ENCODE data around the gene PIK3R5.
"Not testable (repeated sequence)": the region's sequence is repeated elsewhere in the genome, so short reads cannot be mapped to it uniquely, and the experiment has no call there.

Gene PIK3R5

GRCh38 chr17:8988263-8988935 lies 22.9 kb upstream of the PIK3R5 start:
- not testable (repeated sequence) for DNase-seq

GRCh38 chr17:8986295-8986694 lies 20.8 kb upstream of the PIK3R5 start:
- no peak for DNase-seq

DNA sequence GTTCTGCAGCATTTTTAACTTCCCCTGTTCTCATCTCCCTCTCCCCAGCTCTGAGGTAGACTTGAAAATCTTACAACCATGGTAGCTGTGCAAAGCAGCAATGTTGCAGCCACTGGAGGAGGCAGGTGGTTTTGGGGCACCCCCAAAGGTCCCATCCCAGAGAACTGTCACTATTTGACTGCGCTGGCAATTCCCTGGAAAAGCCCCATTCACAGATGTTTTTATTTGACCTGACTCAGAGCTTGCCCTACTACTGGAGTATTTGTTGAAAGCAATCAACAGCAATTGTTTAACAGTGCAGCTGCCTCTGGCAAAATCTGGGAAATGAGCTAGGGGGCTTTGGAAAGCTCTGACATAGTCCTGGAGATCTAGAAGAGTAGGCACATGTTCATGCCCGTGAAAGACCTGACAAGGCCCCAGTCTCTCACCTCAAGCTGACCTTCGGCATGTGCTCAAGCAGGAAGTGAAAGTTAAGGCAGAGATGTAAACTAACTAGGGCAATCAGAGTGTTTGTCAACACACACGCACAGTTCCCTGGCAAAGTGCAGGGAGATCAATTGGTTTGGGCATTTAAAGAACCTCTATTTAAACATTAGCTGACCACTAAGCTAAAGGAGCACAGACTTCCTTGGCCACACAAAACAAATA lies 19.7 kb upstream of the PIK3R5 start:
- no peak for DNase-seq

- DNase-seq = not testable (repeated sequence)
Observed at GRCh38 chr17:8984225-8984624, 18.7 kb upstream of the PIK3R5 start.

GRCh38 chr17:8981443-8981842 lies 15.9 kb upstream of the PIK3R5 start:
- no peak for DNase-seq

GRCh38 chr17:8979715-8980114 lies 14.2 kb upstream of the PIK3R5 start:
- no peak for DNase-seq

DNA sequence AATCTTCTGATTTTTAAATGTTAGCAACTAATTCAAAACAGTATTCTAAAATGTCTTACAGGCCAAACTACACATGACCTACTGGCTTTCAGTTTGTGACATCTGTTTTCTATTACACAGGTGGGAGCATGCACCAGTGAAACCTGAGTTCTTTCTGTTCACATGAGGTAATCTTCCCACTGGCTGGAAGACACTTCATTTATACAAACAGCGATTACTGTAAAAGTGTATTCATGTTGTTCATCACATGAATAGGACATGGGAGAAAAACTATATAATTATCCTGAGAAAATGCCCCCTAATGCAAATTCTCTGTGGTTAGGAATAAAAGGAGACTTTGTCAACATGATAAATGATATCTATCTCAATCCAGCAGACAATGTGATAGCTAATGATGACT lies 11.1 kb upstream of the PIK3R5 start:
- no peak for DNase-seq

- no peak for DNase-seq
Observed at GRCh38 chr17:8975091-8975725, 9.7 kb upstream of the PIK3R5 start.

DNA sequence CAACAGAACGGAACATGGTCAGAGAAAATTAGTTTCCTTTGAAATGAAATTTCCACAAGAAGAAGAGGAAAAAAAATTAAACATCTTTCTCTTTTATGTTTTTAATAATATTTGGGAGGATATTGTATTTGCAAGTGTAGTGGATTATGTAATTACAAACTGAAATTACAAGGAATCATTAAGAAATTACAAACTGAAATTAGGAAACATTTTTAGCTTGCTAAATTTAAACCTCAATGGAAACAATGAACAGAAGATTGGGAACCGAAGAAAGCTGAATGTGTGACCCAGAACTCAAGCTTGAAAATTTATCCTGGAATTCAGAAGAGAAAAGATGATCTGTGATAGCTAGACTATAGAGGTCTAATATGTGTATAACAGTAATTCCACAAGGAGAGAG lies 4.4 kb upstream of the PIK3R5 start:
- no peak for DNase-seq

DNA sequence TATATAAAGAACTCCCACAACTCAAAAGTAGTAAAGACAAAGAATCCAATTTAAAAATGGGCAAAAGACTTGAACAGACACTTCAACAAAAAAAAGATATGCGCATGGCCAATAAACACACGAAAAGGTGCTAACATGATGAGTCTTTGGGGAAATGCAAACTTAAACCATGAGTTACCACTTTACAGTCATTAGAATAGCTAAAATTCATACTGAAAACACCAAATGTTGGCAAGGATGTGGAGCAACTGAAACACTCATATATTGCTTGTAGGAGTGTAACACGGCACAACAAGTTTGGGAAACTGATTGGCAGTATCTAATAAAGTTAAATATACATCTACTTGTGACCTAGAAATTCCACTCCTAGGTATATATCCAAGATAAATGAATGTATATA lies 3.0 kb upstream of the PIK3R5 start:
- DNase-seq = no peak

- DNase-seq = no peak
Observed at GRCh38 chr17:8967861-8968260, 2.4 kb upstream of the PIK3R5 start.

DNA sequence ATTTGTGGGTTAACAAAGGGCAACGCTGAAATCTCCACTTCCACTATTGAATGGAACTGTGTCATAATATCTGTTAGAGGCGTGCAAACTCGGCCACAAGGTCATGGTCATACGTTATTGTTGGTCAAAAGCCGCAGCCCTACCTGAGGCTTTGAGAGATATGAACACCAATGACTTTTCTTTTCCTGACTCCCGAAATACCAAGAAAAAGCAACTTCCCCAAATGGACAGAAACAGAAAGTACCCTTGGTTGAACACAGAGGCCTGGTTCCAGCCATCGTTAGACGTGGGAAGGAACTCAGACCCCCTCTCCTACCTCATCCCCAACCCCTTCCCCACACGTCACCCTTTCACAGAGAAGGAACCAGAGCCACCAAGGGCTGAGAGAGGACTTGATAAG lies 1.4 kb upstream of the PIK3R5 start:
- DNase-seq = peak in 2 of 56 donors; percentile 8 to 15

DNA sequence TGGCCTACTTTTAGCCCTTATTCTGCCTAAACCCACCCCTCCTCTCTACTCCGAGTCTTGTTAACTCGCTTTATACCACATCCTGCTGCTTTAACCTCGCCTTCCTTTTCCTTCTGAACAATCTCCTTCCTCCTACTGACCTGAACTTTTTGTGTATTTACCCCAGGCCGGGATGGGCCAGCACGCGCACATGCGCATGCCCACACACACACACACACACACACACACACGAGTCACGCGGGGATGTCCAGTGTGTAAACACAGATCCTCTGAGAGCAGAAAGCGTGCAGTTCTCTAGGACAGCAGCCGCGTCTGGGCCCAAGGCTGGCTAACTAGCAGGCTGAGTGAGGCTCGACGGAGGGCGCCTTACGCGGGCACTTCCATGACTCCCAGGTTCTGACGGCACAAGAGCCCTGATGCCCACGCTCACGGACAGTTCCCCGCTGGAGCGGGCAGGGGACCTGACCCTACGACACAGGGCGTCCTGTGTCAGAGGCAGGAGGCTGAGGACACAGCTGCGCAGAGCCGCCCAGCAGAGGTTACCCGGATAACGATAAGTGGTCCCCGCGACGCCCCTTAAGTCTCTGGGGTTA lies 610 bp downstream of the PIK3R5 start:
- peak in 1 of 56 donors; percentile 13 for DNase-seq

DNA sequence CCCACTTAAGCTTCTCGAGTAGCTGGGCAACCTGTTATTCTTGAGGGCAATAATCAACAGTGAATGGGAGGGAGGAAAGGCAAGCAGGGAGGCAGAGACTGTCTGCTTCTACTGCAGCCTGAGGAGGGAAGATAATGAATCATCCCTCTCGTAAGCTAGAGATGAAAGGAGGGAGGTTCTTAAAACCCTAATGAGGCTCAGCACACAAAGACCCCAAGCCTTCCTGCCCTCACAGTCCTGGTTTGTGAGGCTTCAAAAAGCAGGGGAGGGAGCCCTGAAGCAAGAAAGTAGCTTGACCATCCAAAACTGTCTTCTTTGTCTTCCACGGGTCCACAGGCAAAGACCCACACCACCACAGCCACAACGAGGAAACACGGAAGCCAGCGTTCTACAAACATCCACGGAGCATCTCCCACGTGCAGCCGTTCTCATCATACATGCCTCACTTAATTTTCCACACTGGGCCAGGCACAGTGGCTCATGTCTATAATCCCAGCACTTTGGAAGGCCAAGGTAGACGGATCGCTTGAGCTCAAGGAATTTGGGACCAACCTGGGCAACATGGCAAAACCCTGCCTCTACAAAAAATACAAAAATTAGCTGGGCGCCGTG lies 1.8 kb downstream of the PIK3R5 start:
- no peak for DNase-seq

GRCh38 chr17:8963014-8963413 lies 2.5 kb downstream of the PIK3R5 start:
- no peak for DNase-seq

GRCh38 chr17:8961829-8962228 lies 3.7 kb downstream of the PIK3R5 start:
- DNase-seq = no peak

DNA sequence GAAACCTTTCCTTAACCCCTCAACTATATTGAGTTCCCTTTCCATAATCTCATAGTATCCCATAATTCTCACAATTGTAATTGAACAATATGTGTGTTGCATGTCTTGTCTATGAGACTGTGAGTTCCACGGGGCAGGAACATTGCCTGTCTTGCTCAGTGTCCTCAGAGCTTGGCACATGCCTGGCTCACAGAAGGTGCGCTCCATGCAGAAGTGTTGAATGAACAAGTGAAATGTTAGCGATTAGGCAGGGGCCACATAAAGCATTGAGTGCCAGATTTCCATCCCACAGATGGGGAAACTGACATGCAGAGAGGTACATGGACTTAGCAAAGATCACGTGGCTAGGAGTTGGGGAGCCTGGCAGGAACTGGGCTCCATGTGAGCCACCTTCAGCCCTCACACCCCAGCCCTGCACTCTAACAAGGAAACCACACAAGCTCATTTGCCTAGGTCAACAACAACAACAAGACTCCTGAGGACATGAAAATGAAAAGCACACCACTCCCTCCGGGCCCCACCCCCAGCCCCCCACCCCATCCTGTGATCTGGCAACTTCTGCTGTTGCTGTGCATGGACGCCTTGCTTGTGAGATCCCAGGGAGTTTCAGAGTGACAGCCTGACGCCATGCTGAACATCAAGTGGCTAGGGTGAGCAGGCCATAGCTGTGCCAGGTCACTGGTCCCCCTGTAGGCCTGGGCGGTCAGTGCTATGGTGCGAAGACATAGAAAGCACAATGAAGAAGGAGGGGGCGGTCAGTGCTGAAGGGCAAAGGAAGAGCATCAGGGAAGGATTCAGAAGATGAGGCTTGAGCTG lies 5.0 kb downstream of the PIK3R5 start:
- DNase-seq = no peak

DNA sequence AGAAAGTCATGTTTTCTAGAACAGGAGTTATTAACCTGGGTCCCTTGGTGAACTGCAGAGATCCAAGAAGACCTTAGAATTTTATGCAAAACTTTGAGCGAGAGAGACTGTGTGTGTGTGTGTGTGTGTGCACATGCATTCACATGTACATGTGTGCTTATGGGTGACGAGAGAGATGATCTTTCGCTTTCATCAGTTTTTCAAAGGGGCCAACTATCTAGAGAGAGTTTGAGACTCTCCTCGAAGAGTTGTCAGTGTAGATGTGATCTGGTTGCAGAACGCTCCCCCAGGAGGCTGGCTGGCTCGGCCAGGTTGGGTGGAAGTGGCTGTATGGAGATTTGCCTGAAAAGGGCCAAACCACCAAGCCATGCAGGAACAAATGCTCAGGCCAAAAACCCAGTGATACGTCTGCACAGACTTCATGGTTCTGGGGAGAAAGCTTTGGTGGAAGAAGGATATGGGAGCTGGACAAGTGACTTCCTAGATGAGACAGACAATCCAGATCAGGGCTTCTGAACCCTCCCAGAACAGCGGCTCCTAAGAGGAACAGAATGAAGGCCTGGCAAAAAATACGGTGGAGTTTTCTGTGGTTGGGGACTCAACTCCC lies 6.1 kb downstream of the PIK3R5 start:
- DNase-seq = no peak

DNA sequence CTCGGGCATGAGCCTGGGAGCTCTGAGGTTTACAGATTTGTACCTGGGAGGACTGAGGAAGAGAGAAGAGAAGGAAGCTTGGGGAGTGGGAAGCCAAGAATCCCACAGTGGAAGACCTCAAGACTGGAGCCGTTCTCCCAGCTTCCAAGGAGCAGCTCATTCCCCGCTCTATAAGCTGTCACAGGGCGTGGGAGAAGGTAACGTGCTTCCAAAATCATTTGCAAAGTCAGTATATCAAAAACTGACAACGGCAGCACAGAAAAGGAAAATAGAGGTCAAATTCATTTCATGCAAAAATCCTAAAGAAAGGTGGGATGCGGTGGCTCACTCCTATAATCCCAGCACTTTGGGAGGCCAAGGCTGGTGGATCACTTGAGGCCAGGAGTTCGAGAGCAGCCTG lies 7.8 kb downstream of the PIK3R5 start:
- no peak for DNase-seq

- DNase-seq = no peak
Observed at GRCh38 chr17:8956465-8956902, 9.0 kb downstream of the PIK3R5 start.

Data from amygdala (tissue), 56 donors.